CD4-positive, alpha-beta T cell treated with Interleukin-1 beta for 1 hour (primary cell): ENCODE data around the gene PFAS.
A peak's percentile ranks its signal among the peaks of the same experiment; 100 is the strongest.
"Not testable (repeated sequence)": the region's sequence is repeated elsewhere in the genome, so short reads cannot be mapped to it uniquely, and the experiment has no call there.

Experiments
- DNase-seq, 2 donors: peaks; one replicate each; pipeline ENCODE4 v3.0.0-alpha.2; 2020 to 2022

Gene PFAS, protein sequence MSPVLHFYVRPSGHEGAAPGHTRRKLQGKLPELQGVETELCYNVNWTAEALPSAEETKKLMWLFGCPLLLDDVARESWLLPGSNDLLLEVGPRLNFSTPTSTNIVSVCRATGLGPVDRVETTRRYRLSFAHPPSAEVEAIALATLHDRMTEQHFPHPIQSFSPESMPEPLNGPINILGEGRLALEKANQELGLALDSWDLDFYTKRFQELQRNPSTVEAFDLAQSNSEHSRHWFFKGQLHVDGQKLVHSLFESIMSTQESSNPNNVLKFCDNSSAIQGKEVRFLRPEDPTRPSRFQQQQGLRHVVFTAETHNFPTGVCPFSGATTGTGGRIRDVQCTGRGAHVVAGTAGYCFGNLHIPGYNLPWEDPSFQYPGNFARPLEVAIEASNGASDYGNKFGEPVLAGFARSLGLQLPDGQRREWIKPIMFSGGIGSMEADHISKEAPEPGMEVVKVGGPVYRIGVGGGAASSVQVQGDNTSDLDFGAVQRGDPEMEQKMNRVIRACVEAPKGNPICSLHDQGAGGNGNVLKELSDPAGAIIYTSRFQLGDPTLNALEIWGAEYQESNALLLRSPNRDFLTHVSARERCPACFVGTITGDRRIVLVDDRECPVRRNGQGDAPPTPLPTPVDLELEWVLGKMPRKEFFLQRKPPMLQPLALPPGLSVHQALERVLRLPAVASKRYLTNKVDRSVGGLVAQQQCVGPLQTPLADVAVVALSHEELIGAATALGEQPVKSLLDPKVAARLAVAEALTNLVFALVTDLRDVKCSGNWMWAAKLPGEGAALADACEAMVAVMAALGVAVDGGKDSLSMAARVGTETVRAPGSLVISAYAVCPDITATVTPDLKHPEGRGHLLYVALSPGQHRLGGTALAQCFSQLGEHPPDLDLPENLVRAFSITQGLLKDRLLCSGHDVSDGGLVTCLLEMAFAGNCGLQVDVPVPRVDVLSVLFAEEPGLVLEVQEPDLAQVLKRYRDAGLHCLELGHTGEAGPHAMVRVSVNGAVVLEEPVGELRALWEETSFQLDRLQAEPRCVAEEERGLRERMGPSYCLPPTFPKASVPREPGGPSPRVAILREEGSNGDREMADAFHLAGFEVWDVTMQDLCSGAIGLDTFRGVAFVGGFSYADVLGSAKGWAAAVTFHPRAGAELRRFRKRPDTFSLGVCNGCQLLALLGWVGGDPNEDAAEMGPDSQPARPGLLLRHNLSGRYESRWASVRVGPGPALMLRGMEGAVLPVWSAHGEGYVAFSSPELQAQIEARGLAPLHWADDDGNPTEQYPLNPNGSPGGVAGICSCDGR (N-terminal part only)

GRCh38 chr17:8248751-8249607 is at the start of gene PFAS:
Gene PFAS (plus strand): TSS chr17:8249289. CDS start chr17:8253938, 4,649 bp downstream.
- DNase-seq, result peak; percentile 94 to 95

DNA sequence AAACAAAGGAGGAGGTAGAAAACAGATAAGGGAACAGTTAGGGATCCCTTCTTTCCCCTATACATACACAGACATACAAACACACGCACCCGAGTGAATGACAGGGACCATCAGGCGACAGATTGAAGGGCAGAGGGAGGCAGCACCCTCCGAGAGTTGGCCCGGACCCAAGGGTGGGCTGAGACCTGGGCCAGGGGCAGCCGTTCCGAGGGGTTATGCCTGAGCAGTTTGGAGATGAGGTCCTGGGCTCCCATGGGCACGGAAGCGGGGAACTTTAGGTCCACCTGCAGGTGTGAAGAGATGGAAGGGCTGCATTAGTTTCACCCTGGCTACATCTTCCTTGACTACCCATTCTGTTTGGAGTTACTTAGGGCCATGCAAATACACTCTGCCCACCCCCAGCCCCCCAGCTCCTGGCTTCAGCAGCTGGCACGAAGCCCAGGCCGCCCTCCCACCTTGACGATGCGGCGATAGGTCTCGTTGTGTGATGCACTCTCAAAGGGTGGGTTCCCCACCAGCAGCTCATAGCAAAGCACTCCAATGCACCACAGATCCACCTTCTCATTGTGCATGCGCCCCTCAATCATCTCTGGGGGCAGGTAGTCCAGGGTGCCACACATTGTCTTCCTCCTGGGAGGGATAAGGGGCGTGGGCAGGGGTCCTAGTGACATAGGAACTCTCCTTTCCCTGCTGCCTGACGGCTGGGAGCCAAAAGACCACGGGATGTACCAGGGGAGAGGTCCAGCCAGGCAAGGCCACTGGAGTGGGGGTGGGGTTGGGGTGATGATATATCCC is 44.1 kb upstream of the PFAS start:
- no peak for DNase-seq

GRCh38 chr17:8206536-8206935 is 42.6 kb upstream of the PFAS start:
- DNase-seq, result no peak

GRCh38 chr17:8209907-8210760 is 39.0 kb upstream of the PFAS start, which contains the start of gene AURKB:
Gene AURKB (minus strand): TSS chr17:8210575. CDS start chr17:8210224, 351 bp downstream.
- peak; percentile 95 to 96 for DNase-seq

DNA sequence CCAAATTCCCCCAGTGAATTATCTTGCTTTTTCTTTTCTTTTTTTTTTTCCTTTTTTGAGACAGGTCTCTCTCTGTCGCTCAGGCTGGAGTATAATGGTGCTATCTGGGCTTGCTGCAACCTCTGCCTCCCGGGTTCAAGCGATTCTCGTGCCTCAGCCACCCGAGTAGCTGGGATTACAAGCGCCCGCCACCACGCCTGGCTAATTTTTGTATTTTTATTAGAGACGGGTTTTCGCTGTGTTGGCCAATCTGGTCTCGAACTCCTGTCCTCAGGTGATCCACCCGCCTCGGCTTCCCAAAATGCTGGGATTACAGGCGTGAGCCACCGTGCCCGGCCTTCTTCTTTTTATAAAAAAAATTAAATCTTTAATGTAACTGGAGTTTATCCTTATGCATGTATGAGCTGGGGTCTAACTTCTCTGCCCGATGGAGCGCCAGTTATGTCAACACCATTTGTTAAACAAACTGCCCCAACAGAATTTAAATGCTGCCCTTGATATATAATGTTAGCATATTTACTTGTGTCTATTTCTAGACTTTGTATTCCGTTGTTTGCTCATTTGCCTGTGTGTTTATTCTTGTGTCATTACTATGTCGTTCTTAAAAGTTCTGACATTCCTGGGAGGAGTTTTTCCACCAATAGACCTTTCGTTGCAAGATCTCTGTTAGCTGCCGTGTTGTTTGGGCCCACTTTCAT is 38.2 kb upstream of the PFAS start:
- no peak for DNase-seq

DNA sequence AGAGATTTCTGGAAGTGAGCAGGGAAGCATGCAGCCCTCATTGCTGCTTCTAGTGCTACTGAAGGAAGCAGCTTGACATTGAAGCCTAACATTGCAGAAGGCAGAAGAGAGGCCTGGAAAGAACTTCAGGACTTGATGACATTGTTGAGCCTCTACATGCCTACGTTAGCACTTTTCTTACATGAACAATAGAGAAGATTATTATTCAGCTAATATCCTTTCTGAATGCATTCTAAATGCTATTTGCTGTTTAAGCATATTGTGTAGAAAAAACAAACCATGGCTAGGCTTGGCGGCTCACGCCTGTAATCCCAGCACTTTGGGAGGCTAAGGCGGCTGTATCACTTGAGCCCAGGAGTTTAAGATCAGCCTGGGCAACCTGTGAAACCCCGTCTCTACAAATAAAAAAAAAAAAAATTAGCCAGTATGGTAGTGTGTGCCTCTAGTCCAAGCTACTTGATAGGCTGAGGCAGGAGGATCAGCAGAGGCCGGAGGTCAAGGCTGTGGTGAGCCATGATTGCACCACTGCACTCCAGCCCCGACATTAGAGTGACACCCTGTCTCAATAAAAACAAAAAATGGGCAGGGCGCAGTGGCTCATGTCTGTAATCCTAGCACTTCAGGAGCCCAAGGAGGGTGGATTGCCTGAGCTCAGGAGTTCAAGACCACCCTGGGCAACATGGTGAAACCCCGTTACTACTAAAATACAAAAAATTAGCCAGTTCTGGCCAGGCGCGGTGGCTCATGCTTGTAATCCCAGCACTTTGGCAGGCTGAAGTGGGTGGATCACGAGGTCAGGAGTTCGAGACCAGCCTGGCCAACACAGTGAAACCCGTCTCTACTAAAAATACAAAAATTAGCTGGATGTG is 36.5 kb upstream of the PFAS start:
- no peak for DNase-seq

GRCh38 chr17:8214000-8214399 is 35.1 kb upstream of the PFAS start:
- not testable (repeated sequence) for DNase-seq

GRCh38 chr17:8220783-8221662 is 28.1 kb upstream of the PFAS start:
- peak; percentile 90 to 93 for DNase-seq

DNA sequence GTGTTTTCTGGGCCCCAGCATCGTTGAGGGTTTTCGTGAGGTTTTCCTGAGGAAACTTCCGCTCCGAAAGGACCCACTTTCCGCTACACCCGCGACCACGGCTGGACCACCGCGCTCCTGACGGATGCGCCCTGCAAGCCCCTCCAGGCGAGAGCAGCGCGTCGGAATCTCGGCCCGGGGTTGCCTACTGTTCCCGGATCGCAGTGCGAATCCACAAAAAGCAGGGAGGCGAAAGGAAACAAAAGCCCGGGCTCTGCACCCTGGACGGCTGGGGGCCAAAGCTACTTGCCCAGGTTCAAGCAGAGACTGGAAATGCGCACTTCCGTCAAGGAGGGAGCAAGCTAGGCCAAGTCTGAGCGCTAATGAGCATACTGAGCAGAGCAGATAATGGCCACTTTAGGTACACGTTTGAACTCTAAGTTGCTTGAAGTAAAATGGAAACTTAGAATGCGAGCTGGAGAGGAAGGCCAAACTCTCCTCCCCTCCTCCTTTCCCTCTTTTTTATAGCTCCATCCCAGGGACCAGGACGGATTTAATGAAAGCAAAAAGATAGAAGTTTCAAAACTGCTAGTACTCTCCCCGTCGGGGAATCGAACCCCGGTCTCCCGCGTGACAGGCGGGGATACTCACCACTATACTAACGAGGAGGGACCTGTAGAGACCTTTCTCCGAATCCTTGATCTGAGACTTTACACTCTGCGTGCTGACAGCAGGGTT is 27.3 kb upstream of the PFAS start:
- DNase-seq, result peak; percentile 90 to 95

- DNase-seq, result peak in 1 of 2 donors; percentile 82
These were observed 26.8 kb upstream of the PFAS start for GRCh38 chr17:8222380-8222629.

GRCh38 chr17:8222630-8223355 is 26.3 kb upstream of the PFAS start:
- DNase-seq, result peak; percentile 91 to 92

GRCh38 chr17:8223356-8224126 is 25.5 kb upstream of the PFAS start:
- peak; percentile 59 to 64 for DNase-seq

DNA sequence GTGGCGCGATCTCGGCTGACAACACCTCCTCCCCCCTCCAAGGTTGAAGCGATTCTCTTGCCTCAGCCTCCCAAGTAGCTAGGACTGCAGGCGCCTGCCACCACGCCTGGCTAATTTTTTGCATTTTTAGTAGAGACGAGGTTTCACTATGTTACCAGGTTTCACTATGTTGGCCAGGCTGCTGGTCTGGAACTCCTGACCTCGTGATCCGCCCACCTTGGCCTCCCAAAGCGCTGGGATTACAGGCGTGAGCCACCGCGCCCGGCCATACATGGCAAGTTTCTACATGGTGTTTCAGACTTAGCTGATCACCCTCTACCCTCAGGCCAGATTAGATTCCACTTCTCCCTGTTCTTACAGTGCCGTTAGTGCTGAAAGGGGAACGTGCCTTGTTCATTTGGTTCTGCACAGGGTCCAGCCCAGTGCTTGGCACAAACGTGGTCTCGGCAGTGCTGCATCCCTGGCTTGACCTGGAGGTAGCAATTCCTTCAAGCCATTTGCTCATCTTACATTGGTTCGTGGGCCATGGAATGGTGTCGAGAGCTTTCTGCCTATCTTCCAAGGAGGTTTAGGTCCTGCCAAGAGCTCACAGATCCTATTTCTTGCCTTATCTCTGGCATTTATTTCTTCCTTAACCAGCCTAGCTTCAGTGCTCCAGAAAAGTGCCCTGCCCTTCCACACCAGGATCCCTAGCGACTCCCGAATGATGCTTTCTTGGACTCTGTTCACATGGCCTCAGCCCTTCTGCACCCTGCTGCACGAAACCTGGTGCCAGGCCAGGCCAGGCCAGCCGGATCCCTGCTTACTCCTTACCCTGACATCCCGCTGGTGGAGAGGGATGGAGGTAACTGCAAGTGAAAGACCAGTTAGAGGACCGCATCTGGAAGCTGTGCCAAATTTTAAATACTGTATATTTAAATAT is 23.9 kb upstream of the PFAS start:
- DNase-seq, result no peak
